T-helper 2 cell treated with Interferon-gamma antibody and Interleukin-4, amounts not matched to agents 100 ng/mL and 5 ng/mL, for 36 hours (primary cell): ENCODE measurements around the gene TSPAN9. TPM values are rescaled to one million over a fixed set of nuclear protein-coding genes. Genes with fewer than 3 reads are reported as not detected.

Experiments
- intact Hi-C: fragments of 100-400 bp; cut with micrococcal nuclease; formaldehyde crosslinking; loops from one replicate; pipeline ENCODE4 v1.15.1; 2023
- total RNA-seq: library from RNA; stranded (reverse); gene quantifications from 2 replicates; pipeline ENCODE4 v1.2.3, GENCODE V29; 2022

TSPAN9 gene
- total RNA-seq, 1 donor from 2014 or later = not detected

GRCh38 chr12:3138941-3139511 lies 61.8 kb downstream of the TSPAN9 start:
- intact Hi-C loops = no loop called here

- intact Hi-C loops = no loop called here
These were observed 62.6 kb downstream of the TSPAN9 start for GRCh38 chr12:3139760-3140159.

GRCh38 chr12:3140284-3140683 lies 63.1 kb downstream of the TSPAN9 start:
- intact Hi-C loops = no loop called here

- intact Hi-C loops = no loop called here
These were observed 64.5 kb downstream of the TSPAN9 start for GRCh38 chr12:3141339-3142321.

- intact Hi-C loops = no loop called here
These were observed 65.2 kb downstream of the TSPAN9 start for GRCh38 chr12:3142386-3142785.

GRCh38 chr12:3144495-3144894 lies 67.3 kb downstream of the TSPAN9 start:
- intact Hi-C loops = no loop called here

- intact Hi-C loops = no loop called here
These were observed 67.9 kb downstream of the TSPAN9 start for GRCh38 chr12:3145033-3145432.

- intact Hi-C loops = no loop called here
These were observed 68.5 kb downstream of the TSPAN9 start for GRCh38 chr12:3145546-3146310.

GRCh38 chr12:3147260-3147659 lies 70.1 kb downstream of the TSPAN9 start:
- intact Hi-C loops = no loop called here

- intact Hi-C loops = no loop called here
These were observed 71.3 kb downstream of the TSPAN9 start for GRCh38 chr12:3148366-3149000.

GRCh38 chr12:3149515-3150307 lies 72.5 kb downstream of the TSPAN9 start:
- intact Hi-C loops = no loop called here

GRCh38 chr12:3150308-3150670 lies 73.1 kb downstream of the TSPAN9 start:
- intact Hi-C loops = no loop called here

- intact Hi-C loops = no loop called here
These were observed 74.0 kb downstream of the TSPAN9 start for GRCh38 chr12:3150931-3151835.

- intact Hi-C loops = no loop called here
These were observed 74.9 kb downstream of the TSPAN9 start for GRCh38 chr12:3152011-3152511.

GRCh38 chr12:3152892-3153291 lies 75.7 kb downstream of the TSPAN9 start:
- intact Hi-C loops = no loop called here

GRCh38 chr12:3154006-3154405 lies 76.8 kb downstream of the TSPAN9 start:
- intact Hi-C loops = no loop called here

GRCh38 chr12:3155702-3156370 lies 78.7 kb downstream of the TSPAN9 start:
- intact Hi-C loops = no loop called here

- intact Hi-C loops = no loop called here
These were observed 80.6 kb downstream of the TSPAN9 start for GRCh38 chr12:3157581-3158323.
